Natural killer cell (primary cell): ENCODE data around the gene ACADL. TPM values are rescaled to one million over a fixed set of nuclear protein-coding genes. Genes with fewer than 3 reads are reported as not detected.

ENCODE experiments used
- ATAC-seq, 3 donors: fragments of 150-1000 bp in 2 of 3; fragments of 200-7000 bp in 1 of 3; cut with Tn5 transposase; 1 replicate in 1 of 3; 2 replicates in 2 of 3; pipeline ENCODE4 v1.10.0; 2021; ENCODE audit warnings: mild to moderate bottlenecking in 2 of 3, moderate library complexity in 2 of 3
- DNase-seq, 2 donors: peaks; one replicate each; pipeline versions ENCODE4 v3.0.0 to v3.0.0-alpha.2; 2013 to 2021; ENCODE audit warnings: mixed read lengths in 1 of 2
- H3K27ac ChIP-seq: one replicate; pipeline ENCODE4 v1.5.1; 2013; ENCODE audit warnings: mild to moderate bottlenecking, low read length
- H3K27me3 ChIP-seq: one replicate; pipeline ENCODE4 v1.6.1; 2013; ENCODE audit warnings: low read length; ENCODE audit not compliant: control insufficient read depth, insufficient read depth
- H3K36me3 ChIP-seq: one replicate; pipeline ENCODE4 v1.6.1; 2013; ENCODE audit warnings: low read length; ENCODE audit not compliant: control insufficient read depth, insufficient read depth
- H3K4me1 ChIP-seq: one replicate; pipeline ENCODE4 v1.6.1; 2013; ENCODE audit warnings: low read length; ENCODE audit not compliant: control insufficient read depth, insufficient read depth
- H3K4me3 ChIP-seq: one replicate; pipeline ENCODE4 v1.5.1; 2013; ENCODE audit warnings: low read length
- H3K9me3 ChIP-seq: one replicate; pipeline ENCODE4 v1.6.1; 2013; ENCODE audit warnings: low read length; ENCODE audit not compliant: control insufficient read depth, insufficient read depth
- H3K27ac Mint-ChIP-seq, 2 donors: one replicate each; pipeline ENCODE4 v1.8.0; 2022; ENCODE audit warnings: mild to moderate bottlenecking in 2 of 2, mixed read lengths in 2 of 2, moderate library complexity in 1 of 2
- H3K27me3 Mint-ChIP-seq, 2 donors: one replicate each; pipeline ENCODE4 v1.8.0; 2022; ENCODE audit warnings: low read depth in 2 of 2, mixed read lengths in 2 of 2
- H3K36me3 Mint-ChIP-seq: one replicate; pipeline ENCODE4 v1.8.0; 2022; ENCODE audit warnings: mixed read lengths
- H3K4me1 Mint-ChIP-seq, 2 donors: one replicate each; pipeline ENCODE4 v1.8.0; 2022; ENCODE audit warnings: mixed read lengths in 2 of 2
- H3K4me3 Mint-ChIP-seq: one replicate; pipeline ENCODE4 v1.8.0; 2022; ENCODE audit warnings: mild to moderate bottlenecking, moderate library complexity, mixed read lengths
- H3K9me3 Mint-ChIP-seq, 2 donors: one replicate each; pipeline ENCODE4 v1.8.0; 2022; ENCODE audit warnings: mixed read lengths in 2 of 2
- WGBS: methylation state at CpG from one replicate; pipeline ENCODE4 v1.1.7; 2013; ENCODE audit warnings: missing lambda C conversion rate; ENCODE audit not compliant: insufficient coverage; 5-methylcytosine and 5-hydroxymethylcytosine counted together
- intact Hi-C: fragments of 100-400 bp; cut with micrococcal nuclease; formaldehyde crosslinking; loops from one replicate; pipeline ENCODE4 v1.14.2; 2022
- total RNA-seq, 4 donors: library from RNA; stranded (reverse); fragments of 120-200 nt in 1 of 4; gene quantifications; one replicate each; pipeline versions ENCODE4 v1.2.3 to v1.2.4, GENCODE V29; 2013 to 2022
- TF ChIP-seq, protein P1 (sequence below): fragments of 200-600 bp; IDR thresholded peaks from one replicate; pipeline ENCODE4 v1.8.0; 2022; ENCODE audit warnings: antibody characterized with exemption

Gene ACADL
- total RNA-seq, 3 donors from 2014 or later (not counting 1 experiment from before 2014, with no cell fraction given) = not detected

- H3K4me3 Mint-ChIP-seq = no peak overlapping the region
- Histone ChIP-seq H3K27me3 (no peaks in the 10 kb centered on the region), H3K36me3 (no peaks in the 10 kb centered on the region), H3K4me1 (no peaks in the 10 kb centered on the region), H3K4me3 (no peak overlapping the region), H3K9me3 (peaks cover 2% of the 10 kb centered on the region), H3K27ac (no peak overlapping the region)
- H3K27ac Mint-ChIP-seq = no peak overlapping the region
- H3K27me3 Mint-ChIP-seq = no peaks in the 10 kb centered on the region
- no peaks in the 10 kb centered on the region for H3K9me3 Mint-ChIP-seq
- no peaks in the 10 kb centered on the region for H3K36me3 Mint-ChIP-seq
- ATAC-seq = no peak
- intact Hi-C loops = no loop called here
- no peak for DNase-seq
- TF ChIP-seq, protein P1, sequence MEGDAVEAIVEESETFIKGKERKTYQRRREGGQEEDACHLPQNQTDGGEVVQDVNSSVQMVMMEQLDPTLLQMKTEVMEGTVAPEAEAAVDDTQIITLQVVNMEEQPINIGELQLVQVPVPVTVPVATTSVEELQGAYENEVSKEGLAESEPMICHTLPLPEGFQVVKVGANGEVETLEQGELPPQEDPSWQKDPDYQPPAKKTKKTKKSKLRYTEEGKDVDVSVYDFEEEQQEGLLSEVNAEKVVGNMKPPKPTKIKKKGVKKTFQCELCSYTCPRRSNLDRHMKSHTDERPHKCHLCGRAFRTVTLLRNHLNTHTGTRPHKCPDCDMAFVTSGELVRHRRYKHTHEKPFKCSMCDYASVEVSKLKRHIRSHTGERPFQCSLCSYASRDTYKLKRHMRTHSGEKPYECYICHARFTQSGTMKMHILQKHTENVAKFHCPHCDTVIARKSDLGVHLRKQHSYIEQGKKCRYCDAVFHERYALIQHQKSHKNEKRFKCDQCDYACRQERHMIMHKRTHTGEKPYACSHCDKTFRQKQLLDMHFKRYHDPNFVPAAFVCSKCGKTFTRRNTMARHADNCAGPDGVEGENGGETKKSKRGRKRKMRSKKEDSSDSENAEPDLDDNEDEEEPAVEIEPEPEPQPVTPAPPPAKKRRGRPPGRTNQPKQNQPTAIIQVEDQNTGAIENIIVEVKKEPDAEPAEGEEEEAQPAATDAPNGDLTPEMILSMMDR = no peak
- no peaks in the 10 kb centered on the region for H3K4me1 Mint-ChIP-seq
Measured at GRCh38 chr2:210259687-210260086, 34.4 kb upstream of the ACADL start.

DNA sequence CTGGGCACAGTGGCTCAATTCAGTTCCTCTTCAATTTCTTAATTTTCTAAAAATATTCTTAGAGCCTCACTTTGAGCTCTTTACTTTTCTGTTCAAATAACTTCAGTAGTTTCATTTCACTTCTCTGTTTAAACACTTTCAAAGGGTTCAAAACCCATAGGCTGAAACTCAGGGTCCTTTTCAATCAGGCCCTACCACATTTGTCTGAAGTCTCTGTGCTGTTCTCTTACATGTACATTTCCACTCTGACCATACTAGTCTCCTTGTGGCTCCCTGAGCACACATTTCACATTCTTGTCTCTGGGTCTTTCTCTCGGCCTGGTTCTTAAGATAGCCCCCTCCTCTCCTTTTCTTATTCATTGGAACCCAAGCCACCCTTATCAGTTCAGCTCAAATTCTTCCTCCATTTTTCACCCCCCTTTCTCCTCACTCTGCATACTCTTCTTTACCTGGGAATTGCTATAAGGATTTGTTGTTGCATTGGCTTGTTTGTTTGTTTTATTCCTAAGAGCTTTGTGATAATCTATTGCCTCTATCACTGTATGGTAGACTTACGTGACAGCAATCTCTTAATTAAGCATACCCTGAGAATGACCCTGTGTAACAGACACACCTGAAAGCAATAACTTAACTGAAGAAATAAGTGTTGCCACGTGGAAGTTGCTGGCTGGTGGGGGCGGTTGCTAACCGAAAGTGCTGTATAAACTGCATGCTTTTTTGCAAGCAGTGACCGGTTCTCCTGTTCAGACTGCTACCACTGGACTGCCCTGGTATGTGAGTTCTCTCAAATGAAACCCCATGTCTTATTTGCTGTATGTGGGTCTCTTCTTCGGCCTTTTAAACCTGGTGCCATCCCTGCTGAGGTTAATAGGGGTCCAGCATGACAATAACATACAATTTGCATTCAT is 27.7 kb upstream of the ACADL start:
- Histone ChIP-seq H3K9me3 (no peaks in the 10 kb centered on the region), H3K4me3 (no peak overlapping the region), H3K27ac (no peak overlapping the region), H3K4me1 (no peaks in the 10 kb centered on the region), H3K27me3 (no peaks in the 10 kb centered on the region), H3K36me3 (no peaks in the 10 kb centered on the region)
- H3K36me3 Mint-ChIP-seq = no peaks in the 10 kb centered on the region
- ATAC-seq (no peak), DNase-seq (no peak)
- no peaks in the 10 kb centered on the region for H3K9me3 Mint-ChIP-seq
- H3K4me3 Mint-ChIP-seq = no peak overlapping the region
- H3K4me1 Mint-ChIP-seq = no peaks in the 10 kb centered on the region
- WGBS = 80% methylated on average over 7 of the region's 7 CpGs
- no peak overlapping the region for H3K27ac Mint-ChIP-seq
- TF ChIP-seq, protein P1 = no peak
- intact Hi-C loops = no loop called here
- H3K27me3 Mint-ChIP-seq = no peaks in the 10 kb centered on the region

- intact Hi-C loops = no loop called here
- DNase-seq = no peak
- 67% methylated on average over 1 of the region's 1 CpG for WGBS
Measured at GRCh38 chr2:210250622-210251021, 25.4 kb upstream of the ACADL start.

More at GRCh38 chr2:210250622-210251021, 25.4 kb upstream of the ACADL start:
- no peak overlapping the region for H3K4me3 ChIP-seq
- Mint-ChIP-seq H3K4me1 (no peaks in the 10 kb centered on the region), H3K4me3 (no peak overlapping the region), H3K36me3 (no peaks in the 10 kb centered on the region), H3K27me3 (peaks cover 0 to 6% of the 10 kb centered on the region in 2 donors), H3K9me3 (no peaks in the 10 kb centered on the region), H3K27ac (no peak overlapping the region)
- TF ChIP-seq, protein P1 = no peak
- H3K27ac ChIP-seq = no peak overlapping the region
- H3K36me3 ChIP-seq = no peaks in the 10 kb centered on the region
- ATAC-seq = no peak
- no peaks in the 10 kb centered on the region for H3K27me3 ChIP-seq
- no peaks in the 10 kb centered on the region for H3K4me1 ChIP-seq
- no peaks in the 10 kb centered on the region for H3K9me3 ChIP-seq
